Stimulated activated CD8-positive, alpha-beta memory T cell treated with anti-CD3 and anti-CD28 coated beads, Interleukin-7, amount 100 ng/mL, for 1 hour (primary cell): ENCODE measurements around the gene NKD1.
"Not testable (repeated sequence)": the region's sequence is repeated elsewhere in the genome, so short reads cannot be mapped to it uniquely, and the experiment has no call there.

Experiments
- DNase-seq, 2 donors: peaks; one replicate each; pipeline ENCODE4 v3.0.0-alpha.2; 2020; ENCODE audit warnings: low read depth in 2 of 2

Gene NKD1

DNA sequence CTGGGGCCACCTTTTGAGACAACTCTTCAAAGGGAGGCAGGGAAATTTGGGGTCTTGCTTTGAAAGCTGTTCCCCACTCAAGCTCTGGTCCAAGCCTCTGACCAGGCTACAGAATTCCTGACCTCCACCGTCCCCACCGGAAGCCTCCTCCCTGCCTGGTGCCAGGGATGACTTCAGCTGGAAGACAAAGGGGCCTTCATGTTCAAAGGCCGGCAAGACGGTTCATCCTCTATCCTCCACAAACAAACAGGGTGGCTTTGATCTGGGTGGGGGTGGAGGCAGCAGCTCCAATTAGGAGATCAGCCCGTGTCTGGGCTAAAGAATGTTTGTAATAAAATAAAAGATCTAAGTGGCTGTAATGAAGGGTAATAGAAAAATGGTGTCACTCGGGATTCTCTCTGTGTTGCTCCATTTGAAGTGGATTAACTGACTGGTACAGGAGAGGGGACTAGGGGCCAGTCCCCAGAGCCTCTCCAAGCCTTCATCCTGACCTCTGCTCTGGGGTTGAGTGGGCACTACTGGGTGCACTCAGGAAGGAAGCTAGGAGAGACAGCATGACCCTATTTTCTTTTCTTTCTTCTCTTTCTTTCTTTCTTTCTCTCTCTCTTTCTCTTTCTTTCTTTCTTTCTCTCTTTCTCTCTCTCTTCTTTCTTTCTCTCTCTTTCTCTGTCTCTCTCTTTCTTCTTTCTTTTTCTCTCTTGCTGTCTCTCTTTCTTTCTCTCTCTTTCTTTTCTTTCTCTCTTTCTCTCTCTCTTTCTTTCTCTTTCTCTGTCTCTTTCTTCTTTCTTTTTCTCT lies 27.5 kb upstream of the NKD1 start:
- DNase-seq = no peak

DNA sequence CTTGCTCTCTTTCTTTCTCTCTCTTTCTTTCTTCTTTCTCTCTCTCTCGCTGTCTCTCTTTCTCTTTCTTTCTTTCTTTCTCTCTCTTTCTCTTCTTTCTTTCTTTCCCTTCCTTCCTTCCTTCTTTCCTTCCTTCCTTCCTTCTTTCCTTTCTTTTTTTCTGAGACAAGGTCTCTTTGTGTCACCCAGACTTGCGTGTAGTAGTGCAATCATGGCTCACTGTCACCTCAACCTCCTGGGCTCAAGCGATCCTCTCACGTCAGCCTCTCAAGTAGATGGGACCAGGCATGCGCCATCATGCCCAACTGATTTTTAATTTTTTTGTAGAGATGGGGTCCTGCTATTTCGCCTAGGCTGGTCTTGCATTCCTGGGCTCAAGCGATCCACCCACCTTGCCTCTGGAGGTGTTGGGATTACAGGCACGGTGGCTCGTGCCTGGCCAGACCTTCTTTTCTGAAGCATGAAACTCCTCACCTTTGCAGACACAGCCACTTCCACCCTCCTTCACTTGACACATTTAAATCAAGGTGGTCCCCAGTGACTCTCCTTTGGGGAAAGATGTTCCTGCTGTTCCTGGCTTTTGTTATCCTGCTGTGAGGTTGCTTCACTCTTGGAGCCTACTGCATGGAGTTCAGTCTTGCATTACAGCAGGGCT lies 26.8 kb upstream of the NKD1 start:
- no peak for DNase-seq

DNA sequence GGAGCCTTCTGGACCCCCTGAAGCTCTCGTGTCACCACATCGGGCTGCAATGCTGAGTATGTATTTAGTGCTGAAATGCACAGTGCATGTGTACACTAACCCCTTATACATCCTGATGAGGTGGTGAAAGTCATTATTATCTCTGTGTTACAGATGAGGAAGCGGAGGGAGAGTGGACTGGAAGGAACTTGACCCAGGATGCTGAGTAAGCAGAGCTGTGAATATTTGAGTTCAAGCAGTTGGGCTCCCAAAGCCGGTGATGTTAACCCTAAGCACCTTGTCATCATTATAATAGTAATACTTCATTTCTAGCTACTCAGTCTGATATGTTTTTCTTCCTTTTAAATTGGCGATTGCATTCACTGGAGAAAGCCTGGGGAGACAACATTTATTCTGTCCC lies 25.9 kb upstream of the NKD1 start:
- DNase-seq = no peak

DNA sequence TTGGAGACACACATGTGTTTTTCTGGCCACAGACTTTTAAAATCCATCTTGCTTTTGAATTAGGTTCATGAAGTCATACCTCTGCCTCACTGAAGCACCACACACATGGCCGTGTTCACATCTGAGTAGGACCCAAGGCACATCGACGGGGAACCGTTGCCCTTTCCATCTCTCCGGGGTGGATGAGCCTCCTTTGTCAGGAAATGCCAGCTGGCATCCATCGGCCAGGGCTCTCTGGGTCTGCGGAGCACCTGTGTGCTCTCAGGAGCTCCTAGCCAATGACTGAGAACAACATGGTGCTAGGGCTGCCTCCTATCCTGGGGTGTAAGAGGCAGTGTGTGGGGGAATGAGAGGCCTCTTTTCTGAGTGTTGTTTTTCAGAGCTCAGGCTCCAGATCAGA lies 24.5 kb upstream of the NKD1 start:
- no peak for DNase-seq

DNA sequence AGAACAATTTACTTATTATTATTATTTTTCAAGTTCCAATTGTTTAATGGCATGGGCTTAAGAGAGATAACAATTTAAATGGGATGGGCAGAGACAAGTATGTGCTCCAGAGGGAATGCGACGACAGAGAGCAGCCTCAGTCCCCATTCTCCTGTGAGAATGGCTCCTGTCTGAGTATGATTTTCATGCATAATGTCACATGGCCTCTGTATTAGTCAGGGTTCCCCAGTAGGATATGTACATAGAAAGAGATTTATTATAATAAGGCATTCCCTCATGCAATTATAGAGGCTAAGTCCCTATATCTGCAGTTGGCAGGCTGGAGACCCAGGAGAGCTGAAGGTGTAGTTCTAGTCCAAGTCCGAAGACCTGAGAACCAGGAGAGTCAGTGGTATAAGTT lies 22.9 kb upstream of the NKD1 start:
- no peak for DNase-seq

DNA sequence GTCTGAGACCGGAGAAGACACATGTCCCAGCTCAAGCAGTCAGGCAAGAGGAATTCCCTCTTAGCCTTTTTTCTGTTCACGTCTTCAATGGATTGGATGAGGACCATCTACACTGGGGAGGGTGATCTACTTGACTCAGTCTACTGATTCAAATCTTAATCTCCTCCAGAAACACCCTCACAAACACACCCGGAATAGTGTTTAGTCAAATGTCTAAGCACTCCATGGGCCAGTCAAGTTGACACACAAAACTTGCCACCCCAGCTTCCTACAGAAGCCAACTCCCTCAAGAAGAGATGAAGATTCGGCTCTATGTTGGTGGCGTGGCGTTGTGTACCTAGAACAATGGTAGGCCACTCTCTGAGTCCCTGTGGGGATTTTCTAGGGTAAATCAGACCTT lies 22.5 kb upstream of the NKD1 start:
- no peak for DNase-seq

DNA sequence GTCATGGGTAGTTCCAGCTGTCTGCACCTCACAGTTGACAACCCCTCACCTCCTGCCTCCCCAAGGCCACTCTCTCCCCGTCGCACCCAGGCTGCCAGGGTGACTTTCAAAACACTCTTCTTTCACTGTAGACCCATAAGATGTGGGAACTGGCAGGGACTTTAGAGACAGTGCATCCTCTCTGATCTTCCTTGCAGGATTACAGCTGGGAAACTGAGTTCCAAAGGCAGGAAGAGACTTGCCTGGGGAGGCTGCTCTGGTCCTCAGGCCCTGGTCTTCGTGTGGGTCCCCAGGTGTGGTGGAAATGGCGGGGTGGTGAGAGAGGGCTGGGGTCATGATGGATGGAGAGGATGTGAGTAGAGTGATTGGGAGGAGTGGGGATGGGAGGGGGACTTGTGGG lies 21.9 kb upstream of the NKD1 start:
- no peak for DNase-seq

DNA sequence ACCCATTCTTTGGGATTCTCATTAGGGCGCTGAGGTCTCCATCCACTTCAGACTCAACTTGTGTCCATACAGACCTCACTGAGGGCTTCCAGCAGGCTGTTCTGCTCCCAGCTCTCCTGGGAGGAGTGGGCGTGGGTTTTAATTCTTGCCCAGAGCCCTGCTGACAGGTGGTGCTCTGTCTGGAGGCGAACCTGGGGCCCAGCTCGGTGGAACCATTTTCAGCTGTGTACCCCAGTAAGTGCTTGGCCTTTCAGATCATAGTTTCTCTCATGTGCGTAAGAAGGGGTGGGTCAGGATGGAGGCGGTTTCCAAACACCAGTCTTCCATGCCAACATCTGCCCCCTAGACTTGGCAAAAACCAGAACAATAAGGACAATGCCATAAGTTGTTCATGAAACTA lies 21.4 kb upstream of the NKD1 start:
- no peak for DNase-seq

DNA sequence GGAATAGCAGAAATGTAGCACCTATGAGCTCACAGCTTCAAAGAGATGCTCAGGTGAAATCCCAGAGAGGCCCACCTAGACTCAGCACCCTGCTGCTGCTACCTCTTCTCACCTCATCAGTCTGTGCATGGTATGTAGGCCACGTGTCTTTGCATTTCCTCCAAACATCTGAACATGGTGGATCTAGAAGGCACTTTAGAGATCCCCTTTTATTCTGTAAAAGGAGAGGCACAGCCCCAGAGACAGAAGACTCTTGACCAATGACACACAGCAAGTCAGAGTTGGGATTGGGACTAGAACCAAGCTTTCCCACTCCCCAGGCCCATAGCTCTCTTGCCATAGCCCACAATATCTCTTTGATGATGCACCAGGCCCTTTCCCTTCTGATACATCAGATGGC lies 19.4 kb upstream of the NKD1 start:
- DNase-seq = no peak

DNA sequence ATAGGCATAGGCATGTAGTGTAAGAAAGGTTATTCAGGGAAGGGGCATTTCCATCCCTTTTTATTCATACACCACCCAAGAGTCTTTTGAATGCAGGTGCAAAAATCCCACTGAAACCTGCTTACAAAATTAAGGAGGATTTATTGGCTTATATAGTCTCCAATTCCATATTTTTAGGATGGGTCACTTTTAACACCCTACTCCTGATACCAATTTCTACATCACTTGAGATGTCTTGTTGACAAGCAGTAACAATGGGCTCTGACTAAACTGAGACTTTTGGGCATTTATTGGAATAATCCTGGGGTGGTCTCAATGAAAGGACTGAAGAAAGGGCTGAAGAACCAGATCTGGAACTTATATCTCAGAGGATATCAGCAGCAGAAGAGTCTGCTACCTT lies 18.9 kb upstream of the NKD1 start:
- no peak for DNase-seq

DNA sequence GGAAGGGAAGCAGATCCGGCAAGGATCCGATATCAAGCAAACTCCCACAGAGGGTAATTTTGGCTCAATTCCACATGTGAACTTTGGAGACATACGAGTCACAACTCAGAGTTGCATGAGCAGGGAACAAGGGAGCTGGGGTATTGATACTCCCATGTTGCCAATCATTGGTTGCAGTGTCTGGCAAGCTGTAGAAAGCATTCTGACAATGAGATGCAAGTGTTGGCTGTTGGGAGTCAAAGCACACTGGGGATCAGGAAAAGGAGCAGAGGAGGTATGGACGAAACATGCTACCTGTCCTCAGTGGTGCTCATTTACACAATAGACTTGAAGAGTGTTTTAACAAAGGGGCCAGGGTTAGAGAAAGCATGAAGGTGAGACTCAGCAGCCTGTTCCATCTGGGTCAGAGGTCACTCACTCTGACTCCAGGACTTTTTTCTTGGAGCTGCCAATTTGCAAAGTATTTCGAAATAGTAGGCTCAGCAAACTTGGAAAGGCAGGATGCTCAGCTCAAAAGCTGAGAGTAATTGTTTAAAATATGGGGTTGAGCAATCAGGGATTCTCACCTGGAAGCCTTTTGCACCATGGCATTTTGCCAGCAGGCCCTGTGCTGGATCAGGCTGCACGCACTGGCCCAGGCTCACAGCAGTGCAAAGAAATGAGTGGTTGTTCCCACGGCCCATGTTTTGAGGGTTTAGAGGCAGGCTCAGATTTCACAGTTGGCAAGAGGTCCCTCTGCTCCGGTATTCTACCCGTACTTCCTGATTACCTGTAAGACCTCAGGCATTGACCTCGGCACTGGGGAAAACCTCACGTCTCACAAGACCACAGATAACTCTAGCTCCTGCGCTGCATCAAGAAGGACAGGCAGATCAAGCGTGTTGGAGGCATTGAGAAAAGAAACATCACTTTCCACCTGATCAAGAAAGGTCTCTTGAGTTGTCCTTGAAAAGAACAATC lies 17.6 kb upstream of the NKD1 start:
- DNase-seq = no peak

DNA sequence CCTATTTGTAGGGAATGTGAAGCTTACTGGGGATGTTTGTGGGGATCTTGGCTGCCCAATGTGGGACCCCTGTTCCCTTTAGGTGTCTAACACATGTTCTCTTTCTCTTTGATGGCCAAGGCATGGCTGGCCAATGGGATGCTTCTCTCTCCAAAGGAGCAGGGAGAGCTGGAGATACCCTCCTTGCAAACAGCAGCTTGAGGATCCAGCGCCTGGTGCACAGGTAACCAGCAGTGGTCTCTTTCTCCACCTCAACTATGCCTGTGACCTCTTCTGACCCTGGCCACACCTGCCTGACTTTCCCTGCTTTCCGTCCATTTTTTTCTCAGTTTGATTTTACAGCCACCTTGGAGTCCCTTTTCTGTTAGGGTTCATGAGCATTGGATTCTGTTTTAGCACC lies 16.8 kb upstream of the NKD1 start:
- no peak for DNase-seq

DNA sequence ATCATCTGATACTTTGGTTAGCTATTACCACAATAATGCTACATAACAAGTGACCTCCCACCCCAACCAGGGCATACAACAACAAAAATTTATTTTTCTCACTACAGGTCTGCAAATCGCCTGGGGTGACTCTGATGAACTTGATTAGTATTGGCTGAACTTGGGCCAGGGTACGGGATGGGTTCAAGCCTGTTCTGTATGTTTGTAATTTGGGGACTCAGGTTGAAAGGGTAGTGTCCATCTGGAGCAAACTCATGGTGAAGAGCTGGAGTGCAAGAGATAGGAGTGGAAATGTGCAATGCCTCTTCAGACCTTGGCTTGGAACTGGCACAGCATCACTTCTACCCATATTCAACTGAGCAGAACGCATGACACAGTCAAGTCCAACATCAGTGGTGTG lies 16.3 kb upstream of the NKD1 start:
- DNase-seq = no peak

DNA sequence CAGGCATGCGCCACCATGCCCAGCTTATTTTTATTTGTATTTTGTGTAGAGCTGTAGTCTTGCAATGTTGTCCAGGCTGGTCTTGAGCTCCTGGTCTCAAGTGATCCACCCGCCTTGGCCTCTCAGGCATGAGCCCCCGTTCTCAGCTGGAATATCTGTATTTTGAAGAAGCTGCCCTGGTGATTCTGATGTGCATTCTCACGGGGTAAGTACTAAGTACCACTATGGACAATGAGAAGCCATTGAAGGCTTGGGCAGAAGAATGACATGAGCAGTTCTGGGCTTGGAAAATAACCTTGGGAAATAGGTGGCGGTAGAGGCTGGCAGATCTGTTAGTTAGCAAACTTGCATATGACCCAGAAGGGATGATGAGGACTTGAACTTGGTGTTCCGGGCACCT lies 15.6 kb upstream of the NKD1 start:
- DNase-seq = no peak

DNA sequence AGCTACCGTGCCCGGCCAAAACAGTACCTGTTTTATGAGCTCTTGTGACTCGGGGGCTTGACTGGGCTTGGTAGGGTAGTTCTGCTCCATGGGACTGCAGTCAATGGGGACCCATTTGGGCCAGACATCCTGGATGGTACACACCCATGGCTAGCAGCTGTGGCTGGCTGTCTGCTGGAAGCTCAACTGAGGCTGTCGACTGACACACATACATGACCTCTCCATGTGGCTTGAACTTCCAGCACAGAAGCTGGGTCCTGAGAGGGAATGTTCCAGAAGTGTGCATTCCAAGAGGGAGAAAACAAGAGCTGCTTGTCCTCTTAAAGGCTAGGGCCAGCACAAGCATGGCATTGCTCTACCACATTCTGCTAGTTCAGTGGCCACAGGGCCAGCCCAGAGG lies 14.9 kb upstream of the NKD1 start:
- no peak for DNase-seq

DNA sequence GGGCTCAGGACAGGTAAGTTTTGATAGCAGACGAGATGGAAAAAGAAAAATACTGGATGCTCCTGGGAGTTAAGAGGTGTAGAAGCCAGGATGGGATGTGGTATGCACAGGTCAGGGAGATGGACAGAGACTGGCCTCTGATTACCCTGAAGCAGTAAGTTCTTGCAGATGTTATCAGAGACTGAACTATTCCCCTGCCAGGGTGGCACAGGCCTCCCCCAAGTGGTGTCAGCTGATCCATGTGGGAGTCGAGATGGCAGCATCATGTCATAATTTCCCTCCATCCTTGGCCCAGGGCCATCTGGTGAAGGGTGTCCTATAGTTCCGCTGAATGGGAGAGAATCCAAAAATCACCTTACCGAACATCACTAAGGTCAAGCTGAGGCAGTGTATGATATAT lies 14.1 kb upstream of the NKD1 start:
- DNase-seq = no peak

DNA sequence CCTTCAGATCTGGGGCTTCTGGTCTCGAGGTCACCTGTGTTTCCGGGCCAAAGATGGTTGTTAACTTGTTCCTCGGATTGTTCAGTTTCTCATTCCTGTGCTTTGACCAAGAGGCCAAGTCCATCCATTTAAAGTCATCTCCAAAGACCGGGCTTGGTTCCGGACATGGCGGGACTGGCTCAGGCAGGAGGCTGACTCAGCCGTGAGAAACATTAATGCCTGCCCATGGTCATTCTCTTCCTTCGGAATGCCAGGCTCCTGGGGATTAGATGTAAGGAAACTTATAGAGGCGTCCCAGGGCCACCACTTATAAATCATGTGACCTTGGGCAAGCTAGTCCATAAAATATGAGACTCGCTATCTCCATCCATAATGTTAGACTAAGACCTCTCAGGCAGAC lies 13.6 kb upstream of the NKD1 start:
- DNase-seq = no peak

DNA sequence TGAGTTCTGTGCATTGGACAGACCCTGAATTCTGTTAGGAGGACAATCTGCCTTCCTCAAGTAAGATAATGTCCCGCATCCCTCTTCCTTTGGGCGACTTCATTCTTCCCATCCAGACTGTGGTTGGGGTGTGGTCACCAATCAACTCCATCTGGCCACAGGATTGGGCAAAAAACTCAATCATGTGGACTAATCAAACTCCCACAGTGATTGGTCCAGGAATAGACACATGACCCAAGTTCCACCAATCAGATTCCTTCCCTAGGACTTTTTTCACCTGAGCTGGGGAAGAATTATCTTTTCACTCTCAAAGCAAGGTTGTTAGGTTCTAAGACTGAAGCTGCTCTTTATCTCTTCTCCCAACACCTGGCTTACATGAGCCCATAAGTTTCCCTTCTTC lies 13.2 kb upstream of the NKD1 start:
- no peak for DNase-seq

DNA sequence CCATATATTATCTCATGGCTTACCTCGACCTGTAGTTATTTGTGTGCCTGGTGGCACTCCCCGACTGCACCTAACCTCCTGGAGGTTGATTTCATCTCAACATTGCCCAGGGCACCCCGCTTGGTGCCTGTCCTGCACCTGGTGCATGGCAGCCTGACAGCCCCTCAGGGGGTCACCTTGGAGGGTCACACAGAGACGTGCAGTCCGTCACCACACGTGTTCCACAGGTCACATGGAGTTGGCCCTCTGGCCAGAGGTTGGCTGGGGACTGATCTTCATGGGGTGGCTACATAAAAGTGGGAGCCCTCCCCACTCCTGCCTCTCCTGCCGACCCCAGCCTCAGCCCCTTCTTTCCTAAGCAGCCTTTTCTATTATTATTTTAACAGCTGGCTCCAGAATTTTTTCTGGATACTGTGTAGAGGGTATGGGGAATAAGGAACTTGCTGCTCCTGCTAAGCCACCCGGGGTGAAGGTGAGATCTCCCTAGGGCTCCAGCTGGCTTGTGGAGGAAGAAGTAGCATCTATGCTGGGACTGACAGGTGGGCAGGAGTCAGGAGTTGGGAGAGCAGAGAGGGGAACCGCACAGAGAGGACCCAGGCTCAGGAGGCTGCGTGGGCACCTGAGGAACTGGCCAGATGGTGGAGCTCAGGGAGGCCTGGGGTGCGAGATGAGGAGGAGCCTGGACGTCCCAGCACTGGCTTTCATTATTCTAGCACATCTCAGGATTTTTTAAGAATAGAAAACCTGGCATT lies 12.5 kb upstream of the NKD1 start:
- no peak for DNase-seq

DNA sequence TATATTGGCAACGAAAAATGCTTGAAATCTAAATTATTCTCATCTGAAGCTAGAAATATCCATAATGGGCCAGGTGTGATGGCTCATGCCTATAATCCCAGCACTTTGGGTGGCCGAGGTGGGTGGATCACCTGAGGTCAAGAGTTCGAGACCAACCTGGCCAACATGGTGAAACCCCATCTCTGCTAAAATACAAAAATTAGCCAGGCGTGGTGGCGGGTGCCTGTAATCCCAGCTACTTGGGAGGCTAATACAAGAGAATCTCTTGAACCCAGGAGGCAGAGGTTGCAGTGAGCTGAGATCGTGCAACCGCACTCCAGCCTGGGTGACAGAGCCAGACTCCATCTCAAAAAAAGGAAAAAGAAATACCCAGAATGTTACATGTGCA lies 11.9 kb upstream of the NKD1 start:
- DNase-seq = not testable (repeated sequence)

DNA sequence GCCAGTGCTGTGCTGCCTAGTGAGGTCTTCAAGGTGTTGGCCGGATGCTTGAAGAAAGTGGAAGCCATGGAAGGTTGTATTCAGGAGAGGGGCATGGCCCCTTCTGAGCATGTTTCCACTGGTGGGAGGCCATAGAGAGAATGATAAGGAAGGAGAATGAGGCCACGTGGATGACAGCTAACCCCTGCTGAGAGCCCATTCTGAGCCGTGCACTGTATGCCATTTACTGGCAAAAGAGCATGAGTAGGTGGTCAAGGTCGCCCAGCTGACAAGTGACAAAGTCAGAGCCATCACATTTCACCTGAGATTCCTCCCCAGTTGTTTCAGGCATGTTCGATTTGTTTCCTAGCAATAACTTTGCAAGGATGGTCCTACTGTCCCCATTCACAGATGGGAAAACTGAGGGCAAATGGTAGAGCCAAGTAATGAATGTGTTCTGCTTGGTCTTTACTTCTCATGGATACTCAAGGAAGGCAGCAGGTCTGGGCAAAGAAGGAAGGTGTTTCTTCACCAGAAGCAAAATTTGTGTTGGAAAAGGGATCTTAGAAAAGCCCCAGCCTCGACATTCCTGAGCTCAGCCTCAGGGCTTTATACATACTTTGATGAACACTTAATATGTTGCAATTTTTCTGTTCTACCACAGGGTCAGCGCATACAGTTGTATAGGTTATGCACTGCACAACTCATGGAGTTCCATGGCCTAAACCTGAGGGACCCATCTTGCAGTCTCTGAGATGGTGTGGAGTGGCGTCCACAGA lies 10.5 kb upstream of the NKD1 start:
- DNase-seq = no peak
